Loucy (cell line): Measurements from ENCODE around the gene CYTIP.

Experiments used
- H2AFZ ChIP-seq: fragments of 200-600 bp; sonication (generic); 2 replicates; pipeline ENCODE4 v1.6.0; 2016; ENCODE audit warnings: antibody characterized with exemption, mild to moderate bottlenecking, low read length, moderate library complexity
- H3F3A ChIP-seq: fragments of 200-600 bp; 2 replicates; pipeline ENCODE4 v1.6.0; 2016; ENCODE audit warnings: antibody characterized with exemption, low read depth, mild to moderate bottlenecking
- H3K27me3 ChIP-seq: fragments of 200-600 bp; sonication (generic); 2 replicates; pipeline ENCODE4 v1.6.1; 2014; ENCODE audit warnings: low read length, mild to moderate bottlenecking; ENCODE audit not compliant: insufficient read depth, poor library complexity, severe bottlenecking
- H3K36me3 ChIP-seq: fragments of 200-600 bp; sonication (generic); 2 replicates; pipeline ENCODE4 v1.6.1; 2016; ENCODE audit warnings: low read length; ENCODE audit not compliant: insufficient read depth
- H3K4me1 ChIP-seq: fragments of 200-600 bp; sonication (generic); 2 replicates; pipeline ENCODE4 v1.5.1; 2014; ENCODE audit warnings: low read length, mild to moderate bottlenecking; ENCODE audit not compliant: insufficient read depth, poor library complexity, severe bottlenecking
- H3K4me2 ChIP-seq: fragments of 200-600 bp; sonication (generic); 2 replicates; pipeline ENCODE4 v1.6.0; 2014; ENCODE audit warnings: antibody characterized with exemption, low read length, low read depth, mild to moderate bottlenecking; ENCODE audit not compliant: poor library complexity, severe bottlenecking
- H3K4me3 ChIP-seq: fragments of 200-600 bp; sonication (generic); 2 replicates; pipeline ENCODE4 v1.5.1; 2014; ENCODE audit warnings: low read length, mild to moderate bottlenecking, mixed read lengths; ENCODE audit not compliant: poor library complexity, severe bottlenecking
- H3K79me2 ChIP-seq: fragments of 200-600 bp; sonication (generic); 2 replicates; pipeline ENCODE4 v1.6.1; 2014; ENCODE audit warnings: low read length; ENCODE audit not compliant: insufficient read depth
- H3K9ac ChIP-seq: fragments of 200-600 bp; sonication (generic); 2 replicates; pipeline ENCODE4 v1.6.0; 2014; ENCODE audit warnings: mild to moderate bottlenecking, low read depth, low read length, moderate library complexity; ENCODE audit not compliant: poor library complexity, severe bottlenecking
- H3K9me2 ChIP-seq: fragments of 200-600 bp; sonication (generic); replicated peaks from 2 replicates; pipeline ENCODE4 v1.6.1; 2016; ENCODE audit warnings: low read depth, low read length, mixed read lengths
- H3K9me3 ChIP-seq: fragments of 200-600 bp; sonication (generic); 2 replicates; pipeline ENCODE4 v1.6.1; 2014; ENCODE audit warnings: mild to moderate bottlenecking, antibody characterized with exemption, low read length, low read depth; ENCODE audit not compliant: insufficient read depth
- H4K20me1 ChIP-seq: fragments of 200-600 bp; sonication (generic); 2 replicates; pipeline ENCODE4 v1.6.0; 2014; ENCODE audit warnings: antibody characterized with exemption, low read length, mild to moderate bottlenecking; ENCODE audit not compliant: insufficient read depth, poor library complexity, severe bottlenecking
- EZH2phosphoT487 ChIP-seq: fragments of 200-600 bp; IDR thresholded peaks from 2 replicates; pipeline ENCODE4 v1.6.1; 2018; ENCODE audit warnings: antibody characterized with exemption, mild to moderate bottlenecking, moderate library complexity, borderline replicate concordance
- TF ChIP-seq, protein P1 (sequence below): fragments of 200-600 bp; sonication (generic); conservative IDR thresholded peaks from 2 replicates; pipeline ENCODE4 v1.5.1; 2014; ENCODE audit warnings: mild to moderate bottlenecking, antibody characterized with exemption, low read length

The CYTIP gene

GRCh38 chr2:157486596-157487270, 42.8 kb upstream of the CYTIP start:
- Histone ChIP-seq H3K79me2 (no peaks in the 10 kb centered on the region), H3F3A (no peaks in the 10 kb centered on the region), H4K20me1 (no peaks in the 10 kb centered on the region), H2AFZ (no peak overlapping the region), H3K27me3 (no peaks in the 10 kb centered on the region), H3K9me2 (no peaks in the 10 kb centered on the region), H3K4me2 (no peak overlapping the region), H3K9me3 (no peaks in the 10 kb centered on the region), H3K4me3 (no peak overlapping the region), H3K36me3 (no peaks in the 10 kb centered on the region), H3K9ac (no peak overlapping the region), H3K4me1 (no peaks in the 10 kb centered on the region)
- TF ChIP-seq, protein P1, sequence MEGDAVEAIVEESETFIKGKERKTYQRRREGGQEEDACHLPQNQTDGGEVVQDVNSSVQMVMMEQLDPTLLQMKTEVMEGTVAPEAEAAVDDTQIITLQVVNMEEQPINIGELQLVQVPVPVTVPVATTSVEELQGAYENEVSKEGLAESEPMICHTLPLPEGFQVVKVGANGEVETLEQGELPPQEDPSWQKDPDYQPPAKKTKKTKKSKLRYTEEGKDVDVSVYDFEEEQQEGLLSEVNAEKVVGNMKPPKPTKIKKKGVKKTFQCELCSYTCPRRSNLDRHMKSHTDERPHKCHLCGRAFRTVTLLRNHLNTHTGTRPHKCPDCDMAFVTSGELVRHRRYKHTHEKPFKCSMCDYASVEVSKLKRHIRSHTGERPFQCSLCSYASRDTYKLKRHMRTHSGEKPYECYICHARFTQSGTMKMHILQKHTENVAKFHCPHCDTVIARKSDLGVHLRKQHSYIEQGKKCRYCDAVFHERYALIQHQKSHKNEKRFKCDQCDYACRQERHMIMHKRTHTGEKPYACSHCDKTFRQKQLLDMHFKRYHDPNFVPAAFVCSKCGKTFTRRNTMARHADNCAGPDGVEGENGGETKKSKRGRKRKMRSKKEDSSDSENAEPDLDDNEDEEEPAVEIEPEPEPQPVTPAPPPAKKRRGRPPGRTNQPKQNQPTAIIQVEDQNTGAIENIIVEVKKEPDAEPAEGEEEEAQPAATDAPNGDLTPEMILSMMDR: no peak
- TF ChIP-seq EZH2phosphoT487: no peak

GRCh38 chr2:157480182-157480961, 36.5 kb upstream of the CYTIP start:
- H3K36me3 ChIP-seq: no peaks in the 10 kb centered on the region
- TF ChIP-seq, protein P1: no peak
- TF ChIP-seq EZH2phosphoT487: no peak
- no peaks in the 10 kb centered on the region for H3K79me2 ChIP-seq
- H3K4me2 ChIP-seq: no peak overlapping the region
- H3K4me1 ChIP-seq: no peaks in the 10 kb centered on the region
- H3K9me2 ChIP-seq: no peaks in the 10 kb centered on the region
- no peaks in the 10 kb centered on the region for H3K27me3 ChIP-seq
- no peak overlapping the region for H3K9ac ChIP-seq
- H3K9me3 ChIP-seq: no peaks in the 10 kb centered on the region
- H2AFZ ChIP-seq: no peak overlapping the region
- H3F3A ChIP-seq: no peaks in the 10 kb centered on the region
- H3K4me3 ChIP-seq: no peak overlapping the region
- no peaks in the 10 kb centered on the region for H4K20me1 ChIP-seq

- Histone ChIP-seq H3K9me3 (no peaks in the 10 kb centered on the region), H3K36me3 (no peaks in the 10 kb centered on the region), H3K4me1 (no peaks in the 10 kb centered on the region), H3K9ac (no peak overlapping the region), H3K9me2 (no peaks in the 10 kb centered on the region), H2AFZ (no peak overlapping the region), H4K20me1 (no peaks in the 10 kb centered on the region), H3K4me2 (no peak overlapping the region), H3F3A (no peaks in the 10 kb centered on the region), H3K4me3 (no peak overlapping the region), H3K27me3 (no peaks in the 10 kb centered on the region), H3K79me2 (no peaks in the 10 kb centered on the region)
- TF ChIP-seq, protein P1: no peak
- TF ChIP-seq EZH2phosphoT487: no peak
These were observed 35.5 kb upstream of the CYTIP start for GRCh38 chr2:157479081-157480027.
